H9 (cell line): ENCODE results near the gene CDH13. TPM values are rescaled to one million over a fixed set of nuclear protein-coding genes. Genes with fewer than 3 reads are reported as not detected.

Experiments
- DNase-seq: peaks from one replicate; pipeline ENCODE4 v3.0.0-alpha.2; 2017
- H2AFZ ChIP-seq: one replicate; pipeline ENCODE4 v1.6.1; 2013; ENCODE audit warnings: mild to moderate bottlenecking, low read length, control low read depth, moderate library complexity
- H2AK5ac ChIP-seq: 2 replicates; pipeline ENCODE4 v1.6.1; 2013; ENCODE audit warnings: low read length, control low read depth, mixed read lengths; ENCODE audit not compliant: insufficient read length
- H2BK120ac ChIP-seq: one replicate; pipeline ENCODE4 v1.6.1; 2013; ENCODE audit warnings: low read depth, mild to moderate bottlenecking, low read length, control low read depth, inconsistent platforms; ENCODE audit not compliant: poor library complexity, severe bottlenecking
- H2BK12ac ChIP-seq: 2 replicates; pipeline ENCODE4 v1.6.1; 2013; ENCODE audit warnings: low read length, control low read depth, mixed read lengths, low read depth; ENCODE audit not compliant: insufficient read length
- H2BK15ac ChIP-seq: 2 replicates; pipeline ENCODE4 v1.6.1; 2013; ENCODE audit warnings: low read depth, low read length, control low read depth
- H2BK20ac ChIP-seq: one replicate; pipeline ENCODE4 v1.6.1; 2013; ENCODE audit warnings: low read depth, mild to moderate bottlenecking, low read length, control low read depth, inconsistent platforms; ENCODE audit not compliant: poor library complexity, severe bottlenecking
- H2BK5ac ChIP-seq: 2 replicates; pipeline ENCODE4 v1.6.1; 2013; ENCODE audit warnings: low read length, control low read depth, mixed read lengths; ENCODE audit not compliant: insufficient read length
- H3K14ac ChIP-seq: 2 replicates; pipeline ENCODE4 v1.6.1; 2013; ENCODE audit warnings: low read length, control low read depth; ENCODE audit not compliant: insufficient read depth
- H3K18ac ChIP-seq: 2 replicates; pipeline ENCODE4 v1.6.1; 2013; ENCODE audit warnings: low read depth, mild to moderate bottlenecking, mixed read lengths, low read length, control low read depth; ENCODE audit not compliant: insufficient read length
- H3K23ac ChIP-seq: 2 replicates; pipeline ENCODE4 v1.6.1; 2013; ENCODE audit warnings: low read length, control low read depth, mixed read lengths, low read depth; ENCODE audit not compliant: insufficient read length
- H3K23me2 ChIP-seq: 2 replicates; pipeline ENCODE4 v1.6.1; 2013; ENCODE audit warnings: low read depth, mild to moderate bottlenecking, mixed read lengths, low read length, control low read depth; ENCODE audit not compliant: insufficient read length, poor library complexity, severe bottlenecking
- H3K27ac ChIP-seq: 2 replicates; pipeline ENCODE4 v1.5.1; 2013; ENCODE audit warnings: low read length, control low read depth, mixed read lengths, low read depth; ENCODE audit not compliant: insufficient read length
- H3K27me3 ChIP-seq: 2 replicates; pipeline ENCODE4 v1.6.1; 2013; ENCODE audit warnings: low read length, control low read depth, inconsistent platforms; ENCODE audit not compliant: insufficient read depth
- H3K4ac ChIP-seq: 2 replicates; pipeline ENCODE4 v1.6.1; 2013; ENCODE audit warnings: low read depth, mild to moderate bottlenecking, control low read depth, inconsistent platforms, low read length, moderate library complexity
- H3K4me1 ChIP-seq: 2 replicates; pipeline ENCODE4 v1.6.1; 2013; ENCODE audit warnings: low read length, control low read depth, inconsistent platforms; ENCODE audit not compliant: insufficient read depth
- H3K4me2 ChIP-seq: 2 replicates; pipeline ENCODE4 v1.6.1; 2013; ENCODE audit warnings: low read length, control low read depth, mixed read lengths; ENCODE audit not compliant: insufficient read length, insufficient read depth
- H3K56ac ChIP-seq: 2 replicates; pipeline ENCODE4 v1.6.1; 2013; ENCODE audit warnings: low read depth, mild to moderate bottlenecking, mixed read lengths, low read length, control low read depth; ENCODE audit not compliant: insufficient read length
- H3K79me1 ChIP-seq: 2 replicates; pipeline ENCODE4 v1.6.1; 2013; ENCODE audit warnings: low read depth, mild to moderate bottlenecking, moderate library complexity, low read length, control low read depth, inconsistent platforms; ENCODE audit not compliant: insufficient read depth, poor library complexity, severe bottlenecking
- H3K79me2 ChIP-seq: 2 replicates; pipeline ENCODE4 v1.6.1; 2013; ENCODE audit warnings: low read length, control low read depth, inconsistent platforms; ENCODE audit not compliant: insufficient read depth
- H3K9ac ChIP-seq: 2 replicates; pipeline ENCODE4 v1.6.1; 2013; ENCODE audit warnings: low read length, control low read depth, mixed read lengths; ENCODE audit not compliant: insufficient read length; ENCODE audit errors: extremely low read depth
- H3K9me3 ChIP-seq: one replicate; pipeline ENCODE4 v1.6.1; 2013; ENCODE audit warnings: low read depth, low read length, inconsistent platforms; ENCODE audit not compliant: control insufficient read depth
- H3T11ph ChIP-seq: one replicate; pipeline ENCODE4 v1.6.1; 2013; ENCODE audit warnings: mild to moderate bottlenecking, low read length, control low read depth, inconsistent platforms
- H4K20me1 ChIP-seq: one replicate; pipeline ENCODE4 v1.6.1; 2013; ENCODE audit not compliant: control insufficient read depth, insufficient read length, insufficient read depth
- H4K5ac ChIP-seq: 2 replicates; pipeline ENCODE4 v1.6.1; 2013; ENCODE audit warnings: low read depth, mild to moderate bottlenecking, mixed read lengths, low read length, control low read depth; ENCODE audit not compliant: insufficient read length
- H4K8ac ChIP-seq: replicated peaks from 2 replicates; pipeline ENCODE4 v1.6.1; 2013; ENCODE audit warnings: low read length, control low read depth, mixed read lengths, low read depth; ENCODE audit not compliant: insufficient read length
- H4K91ac ChIP-seq: 2 replicates; pipeline ENCODE4 v1.6.1; 2013; ENCODE audit warnings: low read depth, mild to moderate bottlenecking, moderate library complexity, mixed read lengths, low read length, control low read depth; ENCODE audit not compliant: insufficient read length
- H3K27ac Mint-ChIP-seq, 3 experiments: 2 replicates in 2 of 3; 3 replicates in 1 of 3; pipeline ENCODE4 v1.8.0; 2020 to 2021; ENCODE audit warnings: mixed read lengths in 3 of 3, mild to moderate bottlenecking in 1 of 3, moderate library complexity in 1 of 3
- H3K27me3 Mint-ChIP-seq: 2 replicates; pipeline ENCODE4 v1.8.0; 2021; ENCODE audit warnings: low read depth, mild to moderate bottlenecking, moderate library complexity, mixed read lengths
- H3K36me3 Mint-ChIP-seq, 3 experiments: 2 replicates in 2 of 3; 3 replicates in 1 of 3; pipeline ENCODE4 v1.8.0; 2020 to 2021; ENCODE audit warnings: low read depth in 3 of 3, mixed read lengths in 3 of 3; ENCODE audit not compliant: insufficient read depth in 1 of 3
- H3K4me1 Mint-ChIP-seq, 2 experiments: 2 replicates each; pipeline ENCODE4 v1.8.0; 2020; ENCODE audit warnings: mixed read lengths in 2 of 2
- H3K4me3 Mint-ChIP-seq, 2 experiments: 2 replicates in 1 of 2; 3 replicates in 1 of 2; pipeline ENCODE4 v1.8.0; 2020 to 2021; ENCODE audit warnings: mild to moderate bottlenecking in 2 of 2, mixed read lengths in 2 of 2, moderate library complexity in 1 of 2
- H3K9me3 Mint-ChIP-seq, 2 experiments: 2 replicates in 1 of 2; 3 replicates in 1 of 2; pipeline ENCODE4 v1.8.0; 2020; ENCODE audit warnings: mild to moderate bottlenecking in 2 of 2, mixed read lengths in 2 of 2, moderate library complexity in 1 of 2
- WGBS: extraction: QIAGEN DNeasy Blood & Tissue Kit; methylation state at CpG from one replicate; pipeline ENCODE4 v1.1.7; 2013; ENCODE audit warnings: missing lambda C conversion rate, low lambda C conversion rate, mixed read lengths; ENCODE audit not compliant: insufficient read length; ENCODE audit errors: extremely low coverage; 5-methylcytosine and 5-hydroxymethylcytosine counted together
- total RNA-seq: library from RNA; stranded (reverse); gene quantifications from 2 replicates; pipeline ENCODE4 v1.2.1, GENCODE V29; 2021
- TF ChIP-seq, protein P1 (sequence below): fragments of 200-600 bp; sonication (generic); conservative IDR thresholded peaks from 3 replicates; pipeline ENCODE4 v1.8.0; 2021; ENCODE audit warnings: antibody characterized with exemption, mild to moderate bottlenecking

Gene CDH13
- total RNA-seq, 1 experiment from 2014 or later, result 1.5 TPM

DNA sequence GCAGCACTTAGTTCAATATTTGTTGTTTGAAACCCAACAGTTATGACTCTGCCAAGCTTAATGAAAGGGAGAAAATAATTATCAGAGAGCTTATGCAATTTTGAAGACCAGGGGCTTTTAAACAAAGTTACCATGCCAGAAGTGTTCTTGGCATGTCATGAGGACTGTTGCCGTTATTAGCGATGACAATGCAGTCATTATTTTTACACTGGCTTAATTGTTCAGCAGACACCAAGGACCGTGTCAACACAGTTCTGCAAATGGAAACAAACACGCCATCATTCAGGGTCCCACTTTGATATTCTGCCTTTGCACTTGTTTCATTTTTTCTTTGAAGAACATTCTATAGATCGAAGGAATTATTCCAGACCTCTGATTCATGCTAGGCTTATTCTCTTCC lies 518.5 kb downstream of the CDH13 start:
- Histone ChIP-seq H4K20me1 (no peaks in the 10 kb centered on the region), H3K79me2 (no peaks in the 10 kb centered on the region), H3K4me2 (no peak overlapping the region), H3K23ac (no peak overlapping the region), H2BK120ac (no peak overlapping the region), H3K4ac (no peak overlapping the region), H4K5ac (no peak overlapping the region), H2AFZ (no peak overlapping the region), H3K23me2 (no peaks in the 10 kb centered on the region), H3T11ph (no peak overlapping the region), H4K91ac (no peak overlapping the region), H3K27ac (no peak overlapping the region), H3K9ac (no peak overlapping the region), H3K18ac (no peak overlapping the region), H2BK15ac (no peak overlapping the region), H3K9me3 (no peaks in the 10 kb centered on the region), H2BK20ac (no peak overlapping the region), H2AK5ac (no peak overlapping the region), H2BK12ac (no peak overlapping the region), H2BK5ac (no peak overlapping the region), H3K56ac (no peak overlapping the region), H3K79me1 (no peaks in the 10 kb centered on the region), H3K14ac (no peak overlapping the region), H3K4me1 (no peaks in the 10 kb centered on the region), H4K8ac (no peak overlapping the region), H3K27me3 (no peaks in the 10 kb centered on the region)
- Mint-ChIP-seq H3K27me3 (no peaks in the 10 kb centered on the region; the same call in 1 of the 2 replicates), H3K4me3 (no peak overlapping the region), H3K9me3 (no peaks in the 10 kb centered on the region), H3K36me3 (no peaks in the 10 kb centered on the region), H3K4me1 (peaks cover 2 to 4% of the 10 kb centered on the region in 2 experiments; a peak in 2 of 4 replicates), H3K27ac (no peak overlapping the region)
- TF ChIP-seq, protein P1, sequence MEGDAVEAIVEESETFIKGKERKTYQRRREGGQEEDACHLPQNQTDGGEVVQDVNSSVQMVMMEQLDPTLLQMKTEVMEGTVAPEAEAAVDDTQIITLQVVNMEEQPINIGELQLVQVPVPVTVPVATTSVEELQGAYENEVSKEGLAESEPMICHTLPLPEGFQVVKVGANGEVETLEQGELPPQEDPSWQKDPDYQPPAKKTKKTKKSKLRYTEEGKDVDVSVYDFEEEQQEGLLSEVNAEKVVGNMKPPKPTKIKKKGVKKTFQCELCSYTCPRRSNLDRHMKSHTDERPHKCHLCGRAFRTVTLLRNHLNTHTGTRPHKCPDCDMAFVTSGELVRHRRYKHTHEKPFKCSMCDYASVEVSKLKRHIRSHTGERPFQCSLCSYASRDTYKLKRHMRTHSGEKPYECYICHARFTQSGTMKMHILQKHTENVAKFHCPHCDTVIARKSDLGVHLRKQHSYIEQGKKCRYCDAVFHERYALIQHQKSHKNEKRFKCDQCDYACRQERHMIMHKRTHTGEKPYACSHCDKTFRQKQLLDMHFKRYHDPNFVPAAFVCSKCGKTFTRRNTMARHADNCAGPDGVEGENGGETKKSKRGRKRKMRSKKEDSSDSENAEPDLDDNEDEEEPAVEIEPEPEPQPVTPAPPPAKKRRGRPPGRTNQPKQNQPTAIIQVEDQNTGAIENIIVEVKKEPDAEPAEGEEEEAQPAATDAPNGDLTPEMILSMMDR, result no peak
- DNase-seq, result no peak
- no CpG with 5 or more reads among the region's 5 CpGs for WGBS
